Cardiac fibroblast (primary cell): ENCODE measurements around the gene TDRD15.
"Not testable (repeated sequence)": the region's sequence is repeated elsewhere in the genome, so short reads cannot be mapped to it uniquely, and the experiment has no call there.

Experiments used
- DNase-seq, 2 donors: peaks; one replicate each; pipeline versions ENCODE4 v3.0.0 to v3.0.0-alpha.2; 2010; ENCODE audit warnings: low read depth in 2 of 2
- H3K4me3 ChIP-seq, 2 donors: replicated peaks in 1 of 2; 1 replicate in 1 of 2; 2 replicates in 1 of 2; pipeline ENCODE4 v1.5.1; 2011; ENCODE audit warnings: low read depth in 2 of 2, low read length in 2 of 2, mild to moderate bottlenecking in 2 of 2, moderate library complexity in 1 of 2
- CTCF ChIP-seq: IDR thresholded peaks from one replicate; pipeline ENCODE4 v1.5.1; 2011; ENCODE audit warnings: low read depth, mild to moderate bottlenecking, low read length, inconsistent platforms

TDRD15 gene

GRCh38 chr2:21095714-21096113, 28.1 kb upstream of the TDRD15 start:
- no peak for TF ChIP-seq CTCF
- H3K4me3 ChIP-seq, result no peak overlapping the region
- no peak for DNase-seq

GRCh38 chr2:21096458-21096857, 27.3 kb upstream of the TDRD15 start:
- no peak overlapping the region for H3K4me3 ChIP-seq
- no peak for DNase-seq
- TF ChIP-seq CTCF, result no peak

DNA sequence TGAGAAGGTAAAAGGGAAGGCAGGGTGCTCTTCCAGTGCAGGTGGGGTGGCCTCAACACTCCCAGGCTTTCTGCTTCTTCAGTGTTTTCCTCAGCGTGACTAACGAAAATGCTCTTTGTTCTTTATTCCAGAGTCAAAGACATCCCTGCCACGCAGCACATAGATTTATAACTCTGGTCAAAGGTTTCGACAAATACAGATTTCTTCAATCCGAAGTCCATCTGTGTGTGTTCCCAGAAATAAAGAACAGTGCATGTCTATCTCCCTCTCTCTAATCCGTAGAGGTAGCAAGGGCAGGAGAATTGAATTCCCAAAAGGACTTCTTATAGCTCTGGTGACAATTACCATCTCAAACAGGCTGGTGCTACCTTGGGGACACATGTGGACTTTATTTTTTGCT, 26.4 kb upstream of the TDRD15 start:
- H3K4me3 ChIP-seq, result no peak overlapping the region
- no peak for TF ChIP-seq CTCF
- DNase-seq, result no peak

DNA sequence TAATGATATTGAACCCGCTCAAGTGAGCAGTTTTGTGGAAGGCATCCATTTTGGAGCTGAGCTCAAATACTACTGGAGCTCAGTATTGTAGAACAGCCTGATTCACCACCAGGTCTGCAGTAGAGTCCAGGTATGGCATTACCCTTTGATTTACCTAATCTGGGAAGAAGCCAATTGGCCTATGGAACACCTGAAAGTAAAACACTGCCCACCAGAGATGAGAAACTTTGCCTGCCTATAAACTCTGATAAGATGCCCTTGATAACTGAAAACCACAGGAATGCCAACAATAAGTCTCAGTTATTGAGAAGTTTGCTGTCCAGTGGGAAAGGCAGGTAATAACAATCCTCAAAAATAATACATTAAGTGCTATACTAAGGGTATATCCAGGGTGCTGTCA, 25.5 kb upstream of the TDRD15 start:
- DNase-seq, result no peak
- no peak for TF ChIP-seq CTCF
- H3K4me3 ChIP-seq, result no peak overlapping the region

GRCh38 chr2:21099281-21099907, 24.4 kb upstream of the TDRD15 start:
- DNase-seq, result no peak
- H3K4me3 ChIP-seq, result no peak overlapping the region
- TF ChIP-seq CTCF, result no peak

- not testable (repeated sequence) for H3K4me3 ChIP-seq, DNase-seq
These were observed 22.1 kb upstream of the TDRD15 start for GRCh38 chr2:21101514-21102155.

- no peak for DNase-seq
- no peak overlapping the region for H3K4me3 ChIP-seq
- TF ChIP-seq CTCF, result no peak
These were observed 21.4 kb upstream of the TDRD15 start for GRCh38 chr2:21102356-21102755.
